ENCODE data around the gene LRFN5.
A peak's percentile ranks its signal among the peaks of the same experiment; 100 is the strongest.
"Not testable (repeated sequence)": the region's sequence is repeated elsewhere in the genome, so short reads cannot be mapped to it uniquely, and the experiment has no call there.

The LRFN5 gene

GRCh38 chr14:41749429-41749828 is 142.8 kb downstream of the LRFN5 start:
- peak overlapping the region; percentile 10 for H3K4me3 ChIP-seq (ENCODE audit: low read depth, low read length)
- no peak for TF ChIP-seq POLR2A (IDR thresholded peaks at IDR 0.05; ENCODE audit: extremely low read depth, insufficient read length)
- TF ChIP-seq CTCF (IDR thresholded peaks at IDR 0.05; ENCODE audit: low read depth, low read length) = no peak
- TF ChIP-seq MYC (IDR thresholded peaks at IDR 0.05; ENCODE audit: low read depth, low read length) = no peak
- no peak for TF ChIP-seq MAX (IDR thresholded peaks at IDR 0.05; ENCODE audit: low read depth, low read length)
- DNase-seq (ENCODE audit: low read depth) = peak; percentile 28

DNA sequence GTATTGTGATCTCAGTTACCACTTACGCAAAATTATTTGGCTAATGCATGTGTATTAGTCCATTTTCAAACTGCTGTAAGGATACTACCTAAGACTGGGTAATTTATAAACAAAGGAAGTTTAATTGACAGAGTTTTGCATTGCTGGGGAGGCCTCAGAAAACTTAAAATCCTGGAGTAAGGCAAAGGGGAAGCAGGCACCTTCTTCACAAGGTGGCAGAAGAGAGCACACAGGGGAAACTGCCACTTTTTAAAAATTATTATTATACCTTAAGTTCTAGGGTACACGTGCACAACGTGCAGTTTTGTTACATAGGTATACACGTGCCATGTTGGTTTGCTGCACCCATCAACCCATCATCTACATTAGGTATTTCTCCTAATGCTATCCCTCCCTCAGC is 143.9 kb downstream of the LRFN5 start:
- not testable (repeated sequence) for H3K4me3 ChIP-seq (ENCODE audit: low read depth, low read length); DNase-seq (ENCODE audit: low read depth)
- peak; percentile 5 for TF ChIP-seq CTCF (IDR thresholded peaks at IDR 0.05; ENCODE audit: low read depth, low read length)

DNA sequence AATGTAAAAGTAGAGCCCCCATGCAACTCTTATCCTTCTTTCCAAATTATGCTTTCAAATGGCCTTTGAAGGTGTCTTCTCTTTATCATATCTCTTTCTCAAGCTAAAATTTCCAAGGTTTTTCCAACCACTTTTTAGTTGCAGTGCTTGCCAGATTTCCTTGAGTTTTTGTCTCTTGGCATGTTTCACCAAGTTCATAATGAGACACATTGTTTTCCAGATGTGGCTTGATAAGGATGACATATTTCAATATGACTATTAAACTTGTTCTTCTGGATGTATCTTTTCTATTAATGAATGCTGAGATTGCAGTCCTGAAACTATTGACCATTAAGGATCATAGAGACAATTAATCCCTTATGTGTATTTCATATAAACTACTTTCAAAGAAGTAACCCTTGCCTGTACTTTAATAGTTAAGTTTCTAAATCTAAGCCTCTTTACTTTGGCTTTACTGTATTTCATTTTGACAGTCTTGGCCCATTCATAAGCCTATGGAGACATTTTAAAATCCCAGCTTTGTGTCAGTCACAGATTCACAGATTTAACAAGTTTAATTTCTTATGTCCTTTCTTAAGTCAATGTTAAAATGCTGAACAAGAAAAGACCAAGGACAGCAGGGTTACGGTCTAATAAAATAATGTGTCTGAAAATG is 151.5 kb downstream of the LRFN5 start:
- TF ChIP-seq MYC (IDR thresholded peaks at IDR 0.05; ENCODE audit: low read depth, low read length) (no peak), MAX (IDR thresholded peaks at IDR 0.05; ENCODE audit: low read depth, low read length) (no peak), CTCF (IDR thresholded peaks at IDR 0.05; ENCODE audit: low read depth, low read length) (no peak), POLR2A (IDR thresholded peaks at IDR 0.05; ENCODE audit: extremely low read depth, insufficient read length) (no peak)
- no peak overlapping the region for H3K4me3 ChIP-seq (ENCODE audit: low read depth, low read length)
- DNase-seq (ENCODE audit: low read depth) = no peak

DNA sequence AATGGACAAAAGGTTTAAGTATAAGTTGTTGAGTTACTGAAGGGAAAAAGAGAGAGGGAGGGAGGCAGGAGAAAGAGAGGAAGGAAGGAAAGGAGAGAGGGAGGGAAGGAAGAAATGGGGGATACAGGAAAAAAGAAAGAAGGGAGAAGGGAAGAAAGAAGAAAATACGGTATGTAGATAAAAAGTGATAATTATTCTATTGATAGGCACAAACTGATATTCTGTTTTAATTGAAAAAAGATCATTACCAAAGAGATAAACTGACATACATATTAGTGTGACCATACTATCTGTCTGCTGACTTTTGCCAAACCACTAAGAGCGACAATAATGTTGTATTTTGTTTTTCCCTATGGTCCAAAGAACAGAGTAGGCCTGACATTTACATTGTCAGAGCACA is 154.5 kb downstream of the LRFN5 start:
- TF ChIP-seq CTCF (IDR thresholded peaks at IDR 0.05; ENCODE audit: low read depth, low read length) (no peak), MYC (IDR thresholded peaks at IDR 0.05; ENCODE audit: low read depth, low read length) (no peak), MAX (IDR thresholded peaks at IDR 0.05; ENCODE audit: low read depth, low read length) (no peak), POLR2A (IDR thresholded peaks at IDR 0.05; ENCODE audit: extremely low read depth, insufficient read length) (no peak)
- no peak for DNase-seq (ENCODE audit: low read depth)
- H3K4me3 ChIP-seq (ENCODE audit: low read depth, low read length) = no peak overlapping the region

DNA sequence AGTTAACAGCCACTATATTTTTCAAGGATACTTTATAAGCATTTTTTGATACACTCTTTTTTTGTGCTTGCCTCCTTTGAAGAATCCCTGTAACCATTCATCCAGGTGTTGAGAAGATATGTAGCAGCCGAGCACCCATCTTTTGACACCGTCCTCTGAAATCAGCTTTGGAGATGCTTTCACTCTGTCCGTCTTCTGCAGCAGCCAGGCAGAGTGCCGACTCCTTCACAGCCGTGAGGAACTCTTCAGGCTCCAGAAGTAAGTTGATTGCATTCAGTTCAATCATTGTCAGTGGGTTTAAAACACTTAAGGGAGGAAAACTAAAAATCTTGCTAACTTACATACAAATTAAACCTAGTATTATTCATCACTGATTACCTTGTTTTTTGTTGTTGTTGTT is 160.1 kb downstream of the LRFN5 start:
- H3K4me3 ChIP-seq (ENCODE audit: low read depth, low read length) = no peak overlapping the region
- TF ChIP-seq CTCF (IDR thresholded peaks at IDR 0.05; ENCODE audit: low read depth, low read length) = no peak
- no peak for TF ChIP-seq MYC (IDR thresholded peaks at IDR 0.05; ENCODE audit: low read depth, low read length)
- no peak for TF ChIP-seq MAX (IDR thresholded peaks at IDR 0.05; ENCODE audit: low read depth, low read length)
- TF ChIP-seq POLR2A (IDR thresholded peaks at IDR 0.05; ENCODE audit: extremely low read depth, insufficient read length) = no peak
- no peak for DNase-seq (ENCODE audit: low read depth)
